C4-2B (cell line): ENCODE results near the gene TNFSF13.

Experiments
- ZFX ChIP-seq: fragments of 450-650 bp; IDR thresholded peaks from 2 replicates; pipeline ENCODE4 v1.6.1; 2017
- TF ChIP-seq, protein P1 (sequence below): fragments of 450-650 bp; conservative IDR thresholded peaks from 2 replicates; pipeline ENCODE4 v1.5.1; 2017; ENCODE audit warnings: mild to moderate bottlenecking

DNA sequence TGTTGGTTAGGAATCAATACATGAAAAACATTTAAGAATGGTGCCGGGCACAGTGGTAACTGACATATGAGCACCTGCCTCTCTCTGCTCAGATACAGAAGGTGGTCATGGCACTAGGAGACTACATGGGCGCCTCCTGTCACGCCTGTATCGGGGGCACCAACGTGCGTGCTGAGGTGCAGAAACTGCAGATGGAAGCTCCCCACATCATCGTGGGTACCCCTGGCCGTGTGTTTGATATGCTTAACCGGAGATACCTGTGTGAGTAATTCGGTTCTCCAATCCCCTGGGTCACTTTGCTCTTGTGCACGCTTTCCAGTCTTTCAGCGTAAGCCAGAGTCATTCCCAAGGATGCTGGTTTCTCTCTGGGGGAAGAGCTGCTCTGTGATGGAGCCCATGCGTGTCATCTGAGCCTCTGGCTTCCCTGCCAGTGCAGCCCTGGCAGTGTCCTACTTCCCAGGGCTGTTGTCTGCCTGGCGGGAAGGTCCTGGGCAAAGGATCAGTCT, 17.9 kb downstream of the TNFSF13 start:
- TF ChIP-seq, protein P1, sequence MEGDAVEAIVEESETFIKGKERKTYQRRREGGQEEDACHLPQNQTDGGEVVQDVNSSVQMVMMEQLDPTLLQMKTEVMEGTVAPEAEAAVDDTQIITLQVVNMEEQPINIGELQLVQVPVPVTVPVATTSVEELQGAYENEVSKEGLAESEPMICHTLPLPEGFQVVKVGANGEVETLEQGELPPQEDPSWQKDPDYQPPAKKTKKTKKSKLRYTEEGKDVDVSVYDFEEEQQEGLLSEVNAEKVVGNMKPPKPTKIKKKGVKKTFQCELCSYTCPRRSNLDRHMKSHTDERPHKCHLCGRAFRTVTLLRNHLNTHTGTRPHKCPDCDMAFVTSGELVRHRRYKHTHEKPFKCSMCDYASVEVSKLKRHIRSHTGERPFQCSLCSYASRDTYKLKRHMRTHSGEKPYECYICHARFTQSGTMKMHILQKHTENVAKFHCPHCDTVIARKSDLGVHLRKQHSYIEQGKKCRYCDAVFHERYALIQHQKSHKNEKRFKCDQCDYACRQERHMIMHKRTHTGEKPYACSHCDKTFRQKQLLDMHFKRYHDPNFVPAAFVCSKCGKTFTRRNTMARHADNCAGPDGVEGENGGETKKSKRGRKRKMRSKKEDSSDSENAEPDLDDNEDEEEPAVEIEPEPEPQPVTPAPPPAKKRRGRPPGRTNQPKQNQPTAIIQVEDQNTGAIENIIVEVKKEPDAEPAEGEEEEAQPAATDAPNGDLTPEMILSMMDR = no peak
- TF ChIP-seq ZFX = no peak
